ENCODE results near the gene CFAP57.

CFAP57 gene

DNA sequence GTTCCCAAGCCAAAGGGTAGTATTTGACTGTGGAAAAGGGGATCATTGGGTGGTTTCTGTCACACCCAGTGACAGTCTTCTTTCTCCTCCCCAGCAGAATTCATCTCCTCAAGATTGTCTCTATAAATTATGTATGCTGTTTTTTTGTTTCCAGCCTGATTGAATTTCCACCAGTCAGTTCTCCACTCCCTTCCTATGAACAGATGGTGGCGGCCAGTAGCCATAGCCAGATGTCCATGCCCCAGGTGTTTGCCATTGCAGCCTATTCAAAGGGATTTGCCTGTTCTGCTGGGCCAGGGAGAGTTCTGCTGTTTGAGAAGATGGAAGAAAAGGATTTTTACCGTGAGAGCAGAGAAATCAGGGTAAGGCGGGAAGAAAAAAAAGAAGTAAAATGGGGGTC is 12.9 kb downstream of the CFAP57 start:
- no peak for DNase-seq (ENCODE audit: extremely low spot score)
- ChIA-PET POLR2A (no interaction called here), CTCF (no interaction called here)
- TF ChIP-seq ARNT (IDR thresholded peaks at IDR 0.05): no peak
- no peak for TF ChIP-seq NFRKB (IDR thresholded peaks at IDR 0.05)
- no peak for TF ChIP-seq TARDBP (IDR thresholded peaks at IDR 0.05)
- TF ChIP-seq SUZ12 (IDR thresholded peaks at IDR 0.05): no peak
- TF ChIP-seq FOXM1 (IDR thresholded peaks at IDR 0.05; ENCODE audit: borderline replicate concordance): no peak
- TF ChIP-seq SP1 (IDR thresholded peaks at IDR 0.05): no peak

DNA sequence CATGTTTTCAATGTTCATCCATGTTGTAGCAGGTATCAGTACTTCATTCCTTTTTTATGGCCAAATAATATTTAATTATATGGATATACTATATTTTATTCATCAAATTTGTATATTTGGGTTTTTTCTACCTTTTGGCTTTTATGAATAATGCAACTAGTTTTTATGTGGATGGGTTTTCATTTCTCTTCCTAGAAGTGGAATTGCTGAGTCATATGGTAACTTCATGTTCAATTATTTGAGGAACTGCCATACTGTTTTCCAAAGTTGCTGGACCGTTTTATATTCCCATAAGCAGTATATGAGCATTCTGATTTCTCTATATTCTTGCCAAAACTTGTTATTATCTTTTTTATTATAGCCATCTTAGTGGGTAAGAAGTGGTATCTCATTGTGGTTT is 16.0 kb downstream of the CFAP57 start:
- ChIA-PET CTCF (no interaction called here), POLR2A (no interaction called here)
- TF ChIP-seq ARNT (IDR thresholded peaks at IDR 0.05) (no peak), LEF1 (IDR thresholded peaks at IDR 0.05; ENCODE audit: borderline replicate concordance) (no peak), BHLHE40 (IDR thresholded peaks at IDR 0.05; ENCODE audit: borderline replicate concordance) (no peak), CTBP1 (IDR thresholded peaks at IDR 0.05; ENCODE audit: borderline replicate concordance) (no peak), NFRKB (IDR thresholded peaks at IDR 0.05) (no peak), HDGF (IDR thresholded peaks at IDR 0.05; ENCODE audit: borderline replicate concordance) (no peak), TARDBP (IDR thresholded peaks at IDR 0.05) (no peak), FOXM1 (IDR thresholded peaks at IDR 0.05; ENCODE audit: borderline replicate concordance) (no peak), L3MBTL2 (conservative IDR thresholded peaks at IDR 0.05) (no peak), SP1 (IDR thresholded peaks at IDR 0.05) (no peak)
- TF ChIP-seq, protein P1, sequence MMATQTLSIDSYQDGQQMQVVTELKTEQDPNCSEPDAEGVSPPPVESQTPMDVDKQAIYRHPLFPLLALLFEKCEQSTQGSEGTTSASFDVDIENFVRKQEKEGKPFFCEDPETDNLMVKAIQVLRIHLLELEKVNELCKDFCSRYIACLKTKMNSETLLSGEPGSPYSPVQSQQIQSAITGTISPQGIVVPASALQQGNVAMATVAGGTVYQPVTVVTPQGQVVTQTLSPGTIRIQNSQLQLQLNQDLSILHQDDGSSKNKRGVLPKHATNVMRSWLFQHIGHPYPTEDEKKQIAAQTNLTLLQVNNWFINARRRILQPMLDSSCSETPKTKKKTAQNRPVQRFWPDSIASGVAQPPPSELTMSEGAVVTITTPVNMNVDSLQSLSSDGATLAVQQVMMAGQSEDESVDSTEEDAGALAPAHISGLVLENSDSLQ (IDR thresholded peaks at IDR 0.05): no peak
- DNase-seq (ENCODE audit: extremely low spot score): no peak

DNA sequence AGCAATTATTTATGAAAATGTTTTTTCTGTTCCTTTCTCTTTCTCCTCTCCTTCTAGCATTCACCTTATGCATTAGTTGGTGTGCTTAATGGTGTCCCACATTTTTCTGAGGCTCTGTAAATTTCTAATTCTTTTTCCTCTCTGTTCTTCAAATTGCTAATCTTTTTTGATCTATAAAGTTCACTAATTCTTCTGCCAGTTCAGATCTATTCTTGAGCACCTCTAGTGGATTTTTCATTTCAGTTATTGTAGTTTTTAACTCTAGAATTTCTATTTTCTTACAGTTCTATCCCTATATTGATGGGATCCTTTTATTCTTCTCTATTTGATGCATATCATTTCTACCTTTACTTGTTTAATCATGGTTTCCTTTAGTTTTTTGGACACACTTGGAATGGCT is 22.4 kb downstream of the CFAP57 start:
- POLR2A ChIA-PET: no interaction called here
- CTCF ChIA-PET: interaction anchor here (0.7 kb wide), 1 partner anchor 147 kb away, joined by 3 read pairs; no protein-coding TSS in a partner anchor
- TF ChIP-seq, protein P1 (IDR thresholded peaks at IDR 0.05): no peak
- no peak for TF ChIP-seq ARNT (IDR thresholded peaks at IDR 0.05)
- TF ChIP-seq ZNF384 (IDR thresholded peaks at IDR 0.05): no peak
- TF ChIP-seq TARDBP (IDR thresholded peaks at IDR 0.05): no peak
- TF ChIP-seq L3MBTL2 (conservative IDR thresholded peaks at IDR 0.05): no peak
- TF ChIP-seq ELF4 (IDR thresholded peaks at IDR 0.05): no peak
- TF ChIP-seq LEF1 (IDR thresholded peaks at IDR 0.05; ENCODE audit: borderline replicate concordance): no peak
- TF ChIP-seq FOXM1 (IDR thresholded peaks at IDR 0.05; ENCODE audit: borderline replicate concordance): no peak
- no peak for TF ChIP-seq BHLHE40 (IDR thresholded peaks at IDR 0.05; ENCODE audit: borderline replicate concordance)
- no peak for TF ChIP-seq NFRKB (IDR thresholded peaks at IDR 0.05)
- TF ChIP-seq SP1 (IDR thresholded peaks at IDR 0.05): no peak
- DNase-seq (ENCODE audit: extremely low spot score): no peak

DNA sequence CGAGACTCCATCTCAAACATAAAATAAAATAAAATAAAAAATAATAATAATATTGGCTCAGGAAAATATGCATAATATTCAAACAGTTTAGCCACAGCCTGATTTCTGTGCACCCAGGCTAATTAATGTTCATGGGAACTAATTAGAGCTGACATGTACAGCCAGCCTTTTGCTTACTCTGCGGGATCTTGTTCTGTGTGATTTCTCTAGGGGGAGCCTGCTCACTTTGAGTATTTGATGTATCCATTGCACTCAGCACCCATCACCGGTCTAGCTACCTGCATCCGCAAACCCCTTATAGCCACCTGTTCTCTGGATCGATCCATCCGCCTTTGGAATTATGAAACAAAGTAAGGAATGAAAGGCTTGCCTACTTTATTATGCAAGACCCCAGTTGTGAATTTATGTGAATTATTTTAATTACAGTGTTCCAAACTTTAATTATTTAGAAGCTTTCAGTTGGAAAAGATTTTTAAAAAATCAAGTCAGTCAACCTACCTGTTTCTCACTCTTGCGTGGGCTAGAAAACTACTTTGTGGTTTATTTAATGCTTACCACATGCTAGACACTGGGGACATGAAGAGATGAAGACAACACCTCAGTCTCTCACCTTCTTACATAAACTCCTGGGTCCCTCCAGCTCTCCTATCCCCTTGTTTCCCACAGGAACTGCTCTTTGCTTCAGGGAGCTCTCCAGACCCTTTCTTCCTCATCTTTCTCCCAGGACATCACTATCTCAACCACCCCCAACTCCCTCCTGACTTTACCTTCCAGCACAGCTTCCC is 25.4 kb downstream of the CFAP57 start:
- ChIA-PET CTCF (interaction anchor here (0.5 to 0.6 kb wide), 2 partner anchors 17 to 296 kb away, joined by 3 to 4 read pairs; no protein-coding TSS in a partner anchor), POLR2A (interaction anchor here (1.2 kb wide), 1 partner anchor 25 kb away, joined by 4 read pairs; the partner anchor contains the start of genes CFAP57 and EBNA1BP2)
- no peak for DNase-seq (ENCODE audit: extremely low spot score)
- no peak for TF ChIP-seq NFRKB (IDR thresholded peaks at IDR 0.05)
- TF ChIP-seq ZNF384 (IDR thresholded peaks at IDR 0.05): no peak
- no peak for TF ChIP-seq ARNT (IDR thresholded peaks at IDR 0.05)
- no peak for TF ChIP-seq SP1 (IDR thresholded peaks at IDR 0.05)
- TF ChIP-seq FOXK2 (IDR thresholded peaks at IDR 0.05): no peak
- no peak for TF ChIP-seq L3MBTL2 (conservative IDR thresholded peaks at IDR 0.05)
- no peak for TF ChIP-seq HDGF (IDR thresholded peaks at IDR 0.05; ENCODE audit: borderline replicate concordance)
- TF ChIP-seq ELF4 (IDR thresholded peaks at IDR 0.05): no peak
- no peak for TF ChIP-seq LEF1 (IDR thresholded peaks at IDR 0.05; ENCODE audit: borderline replicate concordance)
- no peak for TF ChIP-seq CTBP1 (IDR thresholded peaks at IDR 0.05; ENCODE audit: borderline replicate concordance)
- no peak for TF ChIP-seq FOXA1 (IDR thresholded peaks at IDR 0.05)
- TF ChIP-seq TARDBP (IDR thresholded peaks at IDR 0.05): no peak
- TF ChIP-seq, protein P1 (IDR thresholded peaks at IDR 0.05): no peak
- TF ChIP-seq BHLHE40 (IDR thresholded peaks at IDR 0.05; ENCODE audit: borderline replicate concordance): no peak
- TF ChIP-seq FOXM1 (IDR thresholded peaks at IDR 0.05; ENCODE audit: borderline replicate concordance): no peak
- TF ChIP-seq SUZ12 (IDR thresholded peaks at IDR 0.05): no peak

DNA sequence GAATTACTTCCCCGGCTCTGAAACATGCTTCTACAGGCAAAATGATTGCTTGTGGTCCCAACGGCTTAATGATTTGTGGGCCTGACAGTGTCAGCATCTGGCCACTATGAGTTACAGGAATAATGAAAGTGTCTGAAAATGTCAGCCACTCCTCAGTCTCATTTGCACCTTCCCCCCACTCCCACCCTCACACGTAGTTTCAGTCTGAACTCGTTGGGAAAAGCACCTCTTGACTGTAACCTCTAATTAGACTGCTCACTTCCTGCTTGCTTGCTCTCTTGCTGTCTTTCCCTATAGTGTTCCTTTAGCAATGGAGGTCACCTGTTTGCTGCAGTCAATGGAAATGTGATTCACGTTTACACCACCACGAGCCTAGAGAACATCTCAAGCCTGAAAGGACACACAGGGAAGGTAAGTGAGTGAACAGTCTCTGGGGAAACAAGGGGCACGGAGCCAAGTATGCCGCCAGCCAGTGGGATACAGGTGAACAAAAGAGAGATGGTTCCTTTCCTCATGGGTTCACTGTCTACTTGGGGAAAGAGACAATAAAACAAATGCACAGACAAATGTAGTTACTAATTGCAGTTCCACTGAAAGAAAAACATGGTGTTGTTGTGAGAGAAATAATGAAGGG is 27.1 kb downstream of the CFAP57 start:
- ChIA-PET POLR2A (no interaction called here), CTCF (no interaction called here)
- no peak for DNase-seq (ENCODE audit: extremely low spot score)
- TF ChIP-seq, protein P1 (IDR thresholded peaks at IDR 0.05): no peak
- TF ChIP-seq ARNT (IDR thresholded peaks at IDR 0.05): no peak
- no peak for TF ChIP-seq FOXA1 (IDR thresholded peaks at IDR 0.05)
- no peak for TF ChIP-seq NFRKB (IDR thresholded peaks at IDR 0.05)
- TF ChIP-seq L3MBTL2 (conservative IDR thresholded peaks at IDR 0.05): no peak
- no peak for TF ChIP-seq FOXM1 (IDR thresholded peaks at IDR 0.05; ENCODE audit: borderline replicate concordance)
- no peak for TF ChIP-seq CTBP1 (IDR thresholded peaks at IDR 0.05; ENCODE audit: borderline replicate concordance)
- TF ChIP-seq SUZ12 (IDR thresholded peaks at IDR 0.05): no peak
- TF ChIP-seq ELF4 (IDR thresholded peaks at IDR 0.05): no peak
- TF ChIP-seq SP1 (IDR thresholded peaks at IDR 0.05): no peak
- TF ChIP-seq LEF1 (IDR thresholded peaks at IDR 0.05; ENCODE audit: borderline replicate concordance): no peak
- TF ChIP-seq HDGF (IDR thresholded peaks at IDR 0.05; ENCODE audit: borderline replicate concordance): no peak
- TF ChIP-seq FOXK2 (IDR thresholded peaks at IDR 0.05): no peak
- no peak for TF ChIP-seq ZNF384 (IDR thresholded peaks at IDR 0.05)
- TF ChIP-seq TARDBP (IDR thresholded peaks at IDR 0.05): no peak
- no peak for TF ChIP-seq BHLHE40 (IDR thresholded peaks at IDR 0.05; ENCODE audit: borderline replicate concordance)
